NCI-H1436 treated with DMSO at 0.1 percent for 48 hours (cell line): ENCODE measurements around the gene CLEC12A.
"Not testable (repeated sequence)": the region's sequence is repeated elsewhere in the genome, so short reads cannot be mapped to it uniquely, and the experiment has no call there.

Source experiments
- DNase-seq: peaks from one replicate; lab custom pipeline; 2025; lab: John Stamatoyannopoulos, UW

CLEC12A gene

GRCh38 chr12:9971181-9971580 lies at the start of gene CLEC12A:
Gene CLEC12A, plus strand, starts transcription at chr12:9971409. Its CDS starts 188 bp downstream, at chr12:9971597.
- no peak for DNase-seq

GRCh38 chr12:9922429-9922828 lies 48.8 kb upstream of the CLEC12A start:
- DNase-seq, result no peak

DNA sequence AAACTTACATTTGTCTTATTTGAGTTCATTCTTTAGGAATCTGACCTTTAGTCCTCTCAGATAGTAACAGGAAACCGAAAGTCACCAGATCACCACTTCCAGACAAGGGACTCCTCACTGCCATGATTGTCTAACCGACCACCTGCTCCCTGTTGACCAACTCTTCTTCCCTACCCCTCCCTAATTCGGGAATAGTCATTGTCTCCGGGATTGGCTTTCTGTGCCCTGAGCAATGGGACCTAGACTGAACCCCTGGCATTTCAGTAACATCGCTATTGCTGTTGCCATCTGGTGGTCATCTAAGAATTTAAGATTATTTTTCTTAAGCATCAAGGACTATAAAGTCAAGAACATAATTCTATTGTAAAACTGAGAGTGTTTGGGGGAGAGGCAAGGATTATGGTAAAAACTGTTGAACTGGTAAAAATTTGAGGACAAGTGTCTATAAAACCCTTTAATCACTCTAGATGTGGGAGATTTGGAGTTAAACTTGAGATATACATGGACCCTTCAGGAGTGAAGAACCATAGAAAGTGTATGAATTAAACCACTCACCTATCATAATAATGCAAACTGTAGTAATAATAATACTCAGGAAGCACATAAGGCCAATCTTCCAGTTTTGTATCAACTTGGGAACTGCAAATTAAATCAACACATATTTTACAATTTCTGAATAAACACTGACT lies 45.4 kb upstream of the CLEC12A start:
- DNase-seq, result no peak

- no peak for DNase-seq
Measured at GRCh38 chr12:9926876-9927275, 44.3 kb upstream of the CLEC12A start.

DNA sequence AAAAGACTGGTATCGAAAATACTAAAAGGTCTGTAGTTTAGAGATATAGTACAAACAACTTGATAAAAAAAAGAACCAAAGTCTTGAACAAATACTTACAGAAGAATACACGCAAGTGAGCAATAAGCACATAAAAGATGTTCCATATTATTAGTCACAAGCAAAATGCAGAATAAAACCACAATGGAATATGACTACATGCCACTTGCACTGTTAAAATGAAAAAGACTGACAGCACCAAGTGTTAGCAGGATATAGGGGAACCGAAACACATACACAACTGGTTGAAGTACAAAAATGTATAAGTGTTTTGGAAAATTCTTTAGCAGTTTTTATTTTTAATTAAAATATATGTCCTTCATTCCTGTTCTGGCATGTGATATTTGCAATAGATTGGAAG lies 42.6 kb upstream of the CLEC12A start:
- no peak for DNase-seq

DNA sequence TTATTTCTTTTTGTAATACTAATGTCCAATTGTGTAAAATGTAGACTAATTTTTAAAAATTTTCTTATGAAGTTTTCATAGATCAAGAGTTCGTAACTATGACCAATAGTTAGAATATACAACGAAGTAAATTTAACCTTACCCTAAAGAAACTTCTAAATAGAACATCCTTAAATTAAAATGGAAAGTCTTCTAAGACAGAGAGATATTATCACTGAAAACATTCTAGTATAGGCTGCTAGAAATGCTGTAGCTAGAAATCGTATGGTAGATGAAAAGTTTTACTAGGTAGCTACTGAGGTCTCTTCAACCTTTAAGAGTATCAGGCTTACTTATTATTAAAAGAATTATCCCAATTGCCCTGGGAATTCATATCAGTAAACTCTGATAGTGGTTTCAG lies 40.0 kb upstream of the CLEC12A start:
- DNase-seq, result no peak

DNA sequence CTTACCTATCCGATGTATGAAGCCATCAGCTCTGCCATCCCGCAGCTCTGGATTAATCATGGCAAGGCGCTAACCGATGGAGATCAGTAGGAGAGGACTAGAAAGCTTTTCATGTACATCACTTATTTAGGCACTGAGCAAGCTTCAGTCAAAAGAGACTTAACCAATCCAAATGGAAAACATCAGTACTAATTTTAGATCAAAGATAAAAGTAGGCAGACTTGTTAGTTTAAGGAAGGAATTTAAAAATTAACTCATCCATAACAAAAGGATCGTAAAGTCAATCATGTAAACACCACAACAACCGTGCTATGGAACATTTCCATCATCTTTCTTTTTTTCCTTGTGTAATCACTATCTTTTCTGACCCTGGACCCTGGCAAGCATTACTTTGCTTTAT lies 38.9 kb upstream of the CLEC12A start, which contains the start of gene CLEC2A:
TSS of gene CLEC2A (minus strand) at position 101 of the 400 bp plus-strand sequence. CDS start at position 60, 41 bp downstream.
- DNase-seq, result no peak

DNA sequence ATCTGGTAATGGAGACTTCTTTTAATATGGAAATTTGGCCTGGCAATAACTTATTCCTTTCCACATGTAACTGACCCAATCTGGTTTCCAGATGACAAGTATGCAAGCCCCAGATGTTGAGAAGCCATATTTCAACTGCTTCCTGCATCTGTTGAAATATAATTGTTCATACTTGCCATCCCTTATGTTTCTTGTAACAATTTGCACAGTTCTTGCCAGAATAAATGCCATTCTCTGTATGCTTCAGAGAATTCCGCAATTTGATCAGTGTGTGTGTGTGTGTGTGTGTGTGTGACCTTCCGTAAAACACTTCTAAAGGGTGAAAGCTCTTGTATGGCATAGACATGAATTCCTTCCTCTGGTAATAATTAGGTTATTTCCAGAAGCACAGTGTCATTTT lies 37.3 kb upstream of the CLEC12A start:
- DNase-seq, result no peak

DNA sequence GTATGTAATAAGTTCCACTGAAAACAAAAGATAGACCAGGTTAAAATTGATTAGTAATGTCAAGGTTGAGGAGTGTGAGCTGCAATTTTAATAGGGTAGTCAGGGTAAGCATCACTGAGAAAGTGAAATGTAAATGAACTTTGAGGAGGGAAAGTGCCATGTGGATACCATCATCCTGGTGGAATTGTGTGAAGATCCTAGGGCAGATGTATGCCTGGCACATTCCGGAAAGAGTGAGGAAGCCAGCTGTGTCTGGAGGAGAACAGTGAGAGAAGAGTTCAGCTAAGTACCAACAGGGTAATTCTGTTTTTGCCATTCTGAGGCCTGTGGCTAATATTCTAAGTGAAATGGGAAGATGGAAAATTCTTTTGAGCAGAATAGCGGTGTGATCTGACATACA lies 36.2 kb upstream of the CLEC12A start:
- no peak for DNase-seq

DNA sequence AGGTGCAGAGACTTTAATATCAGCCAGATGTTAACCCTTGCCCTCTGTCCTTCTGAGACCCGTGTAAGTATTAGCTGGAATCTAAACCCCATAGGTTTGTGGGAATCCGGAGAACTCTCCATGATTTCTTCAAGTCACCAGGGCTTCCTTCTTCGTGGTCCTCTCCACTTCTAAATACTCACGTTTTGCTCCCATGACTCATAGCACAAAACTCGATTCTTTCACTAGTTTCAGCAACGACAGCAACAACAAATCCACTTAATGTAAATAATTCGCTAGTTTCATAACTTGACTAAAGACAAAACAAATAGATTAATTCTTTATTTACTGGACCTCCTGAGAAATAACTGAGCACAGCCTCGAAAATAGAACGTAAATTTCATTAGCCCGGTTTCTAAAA lies 34.6 kb upstream of the CLEC12A start:
- DNase-seq, result no peak

DNA sequence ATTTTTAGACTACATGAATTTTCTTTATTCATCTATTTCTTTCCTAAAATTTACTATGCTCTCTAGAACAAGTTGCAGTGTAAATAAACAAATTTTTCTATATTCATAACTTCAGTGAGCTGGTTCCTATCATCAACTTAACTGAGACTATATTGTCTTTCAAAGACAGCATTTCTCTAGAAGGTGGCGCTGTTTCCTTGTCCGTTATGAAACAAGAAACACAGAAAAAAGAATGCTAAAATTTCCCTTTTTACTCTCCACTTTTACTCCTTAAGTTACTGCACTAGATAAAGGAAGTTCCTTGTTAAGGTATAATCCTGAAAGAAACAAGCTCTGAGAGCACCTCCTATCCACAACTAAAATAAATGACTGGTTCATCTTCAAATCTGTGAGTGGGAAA lies 30.8 kb upstream of the CLEC12A start:
- no peak for DNase-seq

DNA sequence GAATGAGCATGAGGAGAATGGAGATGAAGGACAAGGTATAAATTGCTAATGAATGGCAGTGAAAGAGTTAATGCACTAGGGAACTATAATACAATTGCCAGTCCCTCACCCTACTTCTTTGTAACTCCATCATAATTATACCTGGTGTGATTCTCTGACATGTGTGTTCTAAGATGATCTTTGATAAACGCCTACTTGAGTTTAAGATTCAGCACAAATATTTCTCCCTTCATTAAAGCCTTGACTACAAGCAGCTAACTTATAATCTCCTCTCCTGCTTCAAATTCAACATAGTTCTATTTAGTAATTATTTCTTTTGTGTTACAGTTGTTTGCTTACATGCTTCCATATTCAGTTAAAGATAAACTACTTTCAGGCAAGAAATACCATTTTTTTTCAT lies 29.4 kb upstream of the CLEC12A start:
- DNase-seq, result no peak

DNA sequence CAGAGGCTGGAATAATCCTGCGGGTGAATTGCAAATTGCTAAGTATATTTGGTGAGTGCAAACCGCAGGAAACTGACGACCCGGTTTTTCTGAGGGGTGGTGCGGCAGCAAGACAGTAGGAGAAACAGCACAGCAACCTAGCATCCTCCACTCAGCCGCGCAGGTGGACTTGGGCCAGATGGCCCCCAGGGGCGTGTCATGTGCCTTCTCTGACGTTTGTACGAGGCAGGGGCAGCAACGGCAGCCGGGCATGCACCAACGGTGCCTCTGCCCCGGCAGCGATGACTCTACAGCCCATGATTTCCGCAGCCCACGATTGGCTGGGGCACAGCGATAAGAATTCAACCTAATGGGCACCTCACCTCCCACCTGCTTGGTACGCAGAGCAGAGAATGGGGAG lies 28.0 kb upstream of the CLEC12A start:
- DNase-seq, result no peak

DNA sequence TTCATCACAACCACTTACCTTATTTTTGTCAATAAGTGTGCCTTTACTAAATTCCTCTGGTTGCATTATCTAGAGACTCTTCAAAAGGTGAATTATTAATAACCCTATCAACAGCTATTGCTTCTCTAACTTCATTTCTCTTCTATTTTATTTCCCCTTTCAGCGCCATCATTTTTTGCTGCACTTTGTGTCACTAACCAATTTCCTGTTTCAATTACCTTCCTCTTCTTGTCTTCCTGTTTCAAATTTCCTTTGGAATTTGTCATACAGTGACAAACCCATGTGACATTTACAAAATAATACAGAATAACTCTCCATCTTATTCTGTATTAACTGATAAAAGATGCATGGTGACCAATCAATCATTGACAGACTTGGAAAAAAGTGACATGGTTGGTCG lies 26.8 kb upstream of the CLEC12A start:
- DNase-seq, result no peak

GRCh38 chr12:9947674-9948073 lies 23.5 kb upstream of the CLEC12A start:
- DNase-seq, result no peak

GRCh38 chr12:9948606-9949296 lies 22.5 kb upstream of the CLEC12A start:
- no peak for DNase-seq

DNA sequence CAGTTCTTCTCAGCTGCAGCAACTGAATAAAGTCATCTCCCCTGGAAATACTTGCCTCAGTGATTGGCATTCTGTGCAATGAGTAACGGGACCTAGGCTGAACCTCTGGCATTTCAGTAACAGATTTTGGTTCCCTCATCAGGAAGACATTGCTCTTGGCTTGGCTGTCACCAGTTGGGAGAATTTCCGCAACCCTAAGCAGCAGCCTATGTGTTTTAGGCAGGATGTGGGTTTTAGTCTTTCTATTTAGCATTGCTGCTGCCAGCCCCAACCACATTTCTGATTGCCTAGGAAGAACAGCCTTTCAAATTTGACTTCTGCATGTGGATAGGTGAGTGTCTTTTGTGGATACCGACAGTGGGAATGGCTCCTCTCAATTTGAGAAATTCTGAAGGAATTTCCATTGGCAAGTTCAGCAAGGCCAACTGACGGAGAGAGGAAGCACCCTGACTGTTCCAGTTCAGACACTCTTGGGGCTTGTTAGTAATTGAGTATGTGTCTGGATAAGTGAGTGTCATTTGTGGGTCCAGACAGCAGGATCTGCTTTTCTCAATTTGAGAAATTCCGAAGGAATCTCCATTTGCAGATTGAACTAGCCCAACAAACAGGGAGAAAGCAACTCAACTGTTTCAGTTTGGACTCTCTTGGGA lies 20.1 kb upstream of the CLEC12A start:
- no peak for DNase-seq

DNA sequence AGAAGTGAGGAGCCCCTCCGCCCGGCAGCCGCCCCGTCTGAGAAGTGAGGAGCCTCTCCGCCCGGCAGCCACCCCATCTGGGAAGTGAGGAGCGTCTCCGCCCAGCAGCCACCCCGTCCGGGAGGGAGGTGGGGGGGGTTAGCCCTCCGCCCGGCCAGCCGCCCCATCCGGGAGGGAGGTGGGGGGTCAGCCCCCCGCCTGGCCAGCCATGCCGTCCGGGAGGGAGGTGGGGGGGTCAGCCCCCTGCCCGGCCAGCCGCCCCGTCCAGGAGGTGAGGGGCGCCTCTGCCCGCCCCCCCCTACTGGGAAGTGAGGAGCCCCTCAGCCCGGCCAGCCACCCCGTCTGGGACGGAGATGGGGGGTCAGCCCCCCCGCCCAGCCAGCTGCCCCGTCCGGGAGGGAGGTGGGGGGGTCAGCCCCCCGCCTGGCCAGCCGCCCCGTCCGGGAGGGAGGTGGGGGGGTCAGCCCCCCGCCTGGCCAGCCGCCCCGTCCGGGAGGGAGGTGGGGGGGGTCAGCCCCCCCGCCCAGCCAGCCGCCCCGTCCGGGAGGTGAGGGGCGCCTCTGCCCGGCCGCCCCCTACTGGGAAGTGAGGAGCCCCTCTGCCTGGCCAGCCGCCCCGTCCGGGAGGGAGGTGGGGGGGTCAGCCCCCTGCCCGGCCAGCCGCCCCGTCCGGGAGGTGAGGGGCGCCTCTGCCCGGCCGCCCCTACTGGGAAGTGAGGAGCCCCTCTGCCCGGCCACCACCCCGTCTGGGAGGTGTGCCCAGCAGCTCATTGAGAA lies 18.1 kb upstream of the CLEC12A start:
- DNase-seq, result not testable (repeated sequence)

DNA sequence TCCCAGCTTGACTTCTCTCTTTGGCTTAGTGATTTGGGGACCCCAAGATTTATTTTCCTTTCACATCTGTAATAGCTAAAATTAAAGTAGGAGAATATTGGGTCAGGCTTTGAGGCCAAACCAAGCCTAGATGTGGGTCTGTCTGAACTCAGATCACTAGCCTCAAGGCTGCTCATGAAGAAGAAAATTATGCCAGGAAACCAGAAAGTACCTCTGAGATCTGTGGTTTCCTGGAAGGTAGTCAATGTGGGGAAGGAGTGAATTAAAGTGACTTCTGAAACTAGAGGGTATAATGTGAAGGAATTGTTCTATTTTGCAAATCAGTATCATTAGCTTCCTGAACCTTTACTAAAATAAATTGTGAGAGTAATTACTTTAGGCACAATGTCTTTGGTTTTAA lies 13.4 kb upstream of the CLEC12A start:
- DNase-seq, result no peak

GRCh38 chr12:9960590-9960989 lies 10.6 kb upstream of the CLEC12A start:
- no peak for DNase-seq

- DNase-seq, result no peak
Measured at GRCh38 chr12:9961106-9961505, 10.1 kb upstream of the CLEC12A start.

DNA sequence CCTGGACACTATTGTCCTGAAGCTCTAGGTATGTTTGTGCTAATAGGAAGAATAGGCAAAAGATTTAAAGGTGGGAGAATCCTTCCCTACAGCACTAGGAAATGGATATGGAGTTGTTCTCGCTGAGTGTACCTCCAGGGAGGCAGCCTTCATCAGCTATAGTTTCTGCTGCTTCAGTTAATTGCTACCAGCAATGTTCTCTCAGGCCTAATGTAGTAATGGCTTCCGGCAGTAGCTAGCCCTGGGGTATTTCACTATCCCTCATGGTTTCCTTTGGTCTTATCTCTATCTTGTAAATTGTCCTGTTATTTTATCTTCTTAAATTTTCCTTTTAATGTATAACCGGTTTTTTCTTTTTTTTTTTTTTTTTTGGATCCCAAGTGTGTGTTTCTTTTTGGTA lies 9.3 kb upstream of the CLEC12A start:
- DNase-seq, result no peak
